ENCODE data around the gene SMURF2.
"Not testable (repeated sequence)": the region's sequence is repeated elsewhere in the genome, so short reads cannot be mapped to it uniquely, and the experiment has no call there.

Gene SMURF2

DNA sequence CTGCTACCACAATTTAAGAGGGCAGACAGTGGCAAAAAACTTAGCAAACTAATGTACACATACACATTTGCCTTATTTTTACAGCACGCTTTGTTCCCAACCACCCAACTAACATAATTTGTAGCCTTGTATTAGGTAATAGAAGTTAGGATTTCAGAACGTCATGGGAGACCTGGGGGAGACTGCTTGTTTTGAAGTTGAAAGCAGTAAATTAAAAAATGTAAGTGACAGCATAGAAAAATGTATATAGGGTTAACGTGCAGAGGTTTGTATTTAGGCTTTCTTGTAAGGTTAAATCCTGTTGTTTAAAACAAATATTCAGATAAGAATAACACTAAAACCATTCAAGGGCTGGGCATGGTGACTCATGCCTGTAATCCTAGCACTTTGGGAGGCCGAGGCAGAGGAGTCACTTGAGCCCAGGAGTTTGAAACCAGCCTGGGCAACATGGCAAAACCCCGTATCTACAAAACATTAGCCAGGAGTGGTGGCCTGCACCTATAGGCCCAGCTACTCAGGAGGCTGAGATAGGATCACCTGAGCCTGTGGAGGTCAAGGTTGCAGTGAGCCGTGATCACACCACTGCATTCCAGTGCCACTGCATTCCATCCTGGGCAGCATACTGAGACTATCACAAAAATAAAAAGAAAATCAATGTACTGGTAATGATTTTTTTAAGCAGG lies 2.3 kb upstream of the SMURF2 start:
- not testable (repeated sequence) for DNase-seq

DNA sequence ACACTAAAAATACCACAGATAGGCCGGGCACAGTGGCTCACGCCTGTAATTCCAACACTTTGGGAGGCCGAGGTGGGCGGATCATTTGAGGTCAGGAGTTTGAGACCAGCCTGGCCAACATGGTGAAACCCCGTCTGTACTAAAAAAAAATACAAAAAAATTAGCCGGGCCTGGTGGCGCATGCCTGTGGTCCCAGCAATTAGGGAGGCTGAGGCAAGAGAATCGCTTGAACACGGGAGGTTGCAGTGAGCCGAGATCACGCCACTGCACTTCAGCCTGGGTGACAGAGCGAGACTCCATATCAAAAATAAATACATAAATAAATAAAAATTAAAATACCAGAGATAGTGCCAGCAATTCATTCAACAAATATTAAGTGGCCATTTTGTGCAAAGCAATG lies 1.7 kb upstream of the SMURF2 start:
- DNase-seq, result not testable (repeated sequence)

DNA sequence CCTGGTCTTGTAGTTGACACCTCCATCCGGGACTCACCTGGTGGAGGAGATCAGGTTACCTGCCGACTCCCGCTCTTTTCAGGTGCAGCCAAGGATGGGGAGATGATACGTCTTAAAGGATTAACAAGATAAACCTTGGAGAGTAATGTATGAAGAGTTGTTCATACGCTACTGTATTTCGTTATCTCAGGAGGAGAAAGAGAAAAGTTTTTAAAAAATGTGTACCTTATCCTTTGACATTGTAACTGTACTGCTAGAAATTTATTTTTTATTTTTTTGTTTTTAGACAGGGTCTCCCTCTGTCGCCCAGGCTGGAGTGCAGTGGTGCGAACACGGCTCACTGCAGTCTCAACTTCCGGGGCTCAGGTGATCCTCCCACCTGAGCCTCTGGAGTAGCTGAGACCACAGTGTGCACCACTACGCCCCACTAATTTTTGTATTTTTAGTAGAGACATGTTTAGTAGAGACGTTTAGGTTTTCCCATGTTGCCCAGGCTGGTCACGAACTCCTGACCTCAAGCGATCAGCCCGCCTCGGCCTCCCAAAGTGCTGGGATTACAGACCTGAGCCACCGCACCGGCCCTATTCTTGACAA lies 764 bp upstream of the SMURF2 start:
- DNase-seq, result no peak

DNA sequence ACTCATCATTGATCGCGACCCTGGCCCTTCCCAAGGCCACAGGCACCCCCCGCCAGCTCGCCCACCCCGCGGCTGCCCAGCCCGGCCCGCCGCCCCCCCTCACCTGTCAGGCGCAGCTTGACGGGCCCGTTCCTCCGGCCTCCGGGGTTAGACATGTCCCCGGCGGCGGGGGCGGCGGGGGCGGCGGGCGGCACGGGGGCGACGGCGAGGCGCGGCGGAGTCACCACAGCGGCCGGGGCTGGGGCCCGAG lies 456 bp downstream of the SMURF2 start:
- no peak for DNase-seq

DNA sequence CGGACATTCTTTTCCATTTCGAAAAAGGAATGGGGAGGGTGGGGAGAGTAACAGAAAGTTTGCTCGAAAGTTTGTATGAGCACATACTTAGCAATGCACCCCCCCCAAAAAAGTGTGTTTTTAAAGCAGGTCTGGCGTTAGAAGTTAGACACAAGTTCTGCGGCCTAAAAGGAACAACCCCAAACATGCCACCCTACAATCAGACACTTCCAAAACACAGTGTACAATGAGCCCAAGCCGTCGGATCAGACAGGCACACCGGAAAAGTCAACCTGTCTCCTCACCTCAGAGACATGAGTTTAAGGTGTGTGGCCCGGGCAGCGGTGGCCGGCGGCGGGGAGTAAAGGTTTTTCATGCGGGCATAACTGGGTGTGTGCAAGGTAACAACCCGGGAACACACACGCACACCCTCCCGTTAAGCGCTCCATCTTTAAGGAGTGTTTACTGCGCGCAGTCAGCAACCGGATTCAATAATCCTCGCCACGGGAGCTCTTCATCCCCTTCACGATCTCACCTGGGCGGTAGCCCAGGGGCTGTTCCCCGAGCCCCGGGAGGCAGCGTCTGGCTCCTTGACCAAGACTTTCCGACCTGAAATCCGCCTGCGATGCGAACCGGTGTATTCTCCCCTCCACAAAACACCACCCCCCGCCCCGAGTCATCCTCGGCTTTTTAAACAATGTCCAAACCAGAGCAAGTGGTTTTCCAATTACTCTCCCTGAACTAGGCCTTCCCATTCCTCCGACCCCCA lies 955 bp downstream of the SMURF2 start:
- DNase-seq, result peak; percentile 54

DNA sequence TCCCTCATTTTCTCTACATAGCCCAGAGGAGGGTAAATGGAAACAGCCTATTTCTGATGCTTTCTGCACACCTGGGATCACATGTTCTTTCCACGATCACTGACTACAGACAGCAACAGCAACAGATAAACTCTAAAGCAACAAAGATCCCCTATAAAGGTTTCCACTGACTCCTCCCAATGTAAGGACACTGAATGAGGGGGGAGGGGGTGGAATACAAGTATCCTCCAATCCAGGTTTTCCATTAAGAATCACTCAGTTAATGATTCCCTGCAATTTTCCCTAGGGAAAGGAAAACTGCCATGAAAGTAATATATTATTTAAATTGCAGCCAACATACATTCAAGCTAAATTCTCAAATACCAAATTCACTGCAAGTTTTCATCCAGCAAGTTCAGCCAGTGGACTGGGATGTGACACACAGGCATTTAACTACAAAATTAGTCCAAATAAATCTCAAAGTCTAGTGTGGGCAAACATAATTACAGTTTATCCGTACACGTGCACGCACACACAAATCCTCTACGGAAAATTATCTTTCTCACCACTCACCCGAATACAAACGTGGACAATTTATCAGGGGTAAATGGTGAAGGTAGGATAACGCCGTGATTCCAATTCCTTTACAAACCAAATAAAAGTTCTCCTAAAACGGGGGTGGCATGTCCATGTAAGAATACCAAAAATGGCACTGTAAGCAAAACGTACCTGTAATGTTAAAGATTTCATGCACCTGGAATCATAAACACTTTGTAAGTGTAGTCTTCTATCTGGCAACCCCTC lies 1.7 kb downstream of the SMURF2 start:
- not testable (repeated sequence) for DNase-seq

DNA sequence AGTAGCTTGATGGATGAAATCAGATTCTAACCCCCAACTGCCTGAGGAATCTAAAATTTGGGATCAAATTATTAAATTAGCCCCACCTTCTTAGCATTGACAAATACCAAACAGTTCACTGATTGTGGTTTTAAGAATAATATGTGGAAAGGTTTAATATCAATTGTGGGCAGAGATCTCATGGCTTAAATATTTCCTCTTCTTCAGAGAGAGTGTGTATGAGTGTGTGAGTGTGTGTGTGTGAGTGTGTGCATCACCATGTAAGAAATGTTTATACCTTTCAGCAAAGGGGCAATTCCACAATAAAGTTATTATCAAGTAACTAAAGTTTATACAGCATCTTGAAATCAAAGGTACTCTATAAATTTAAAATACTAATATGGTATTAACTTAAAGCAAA lies 3.2 kb downstream of the SMURF2 start:
- no peak for DNase-seq

DNA sequence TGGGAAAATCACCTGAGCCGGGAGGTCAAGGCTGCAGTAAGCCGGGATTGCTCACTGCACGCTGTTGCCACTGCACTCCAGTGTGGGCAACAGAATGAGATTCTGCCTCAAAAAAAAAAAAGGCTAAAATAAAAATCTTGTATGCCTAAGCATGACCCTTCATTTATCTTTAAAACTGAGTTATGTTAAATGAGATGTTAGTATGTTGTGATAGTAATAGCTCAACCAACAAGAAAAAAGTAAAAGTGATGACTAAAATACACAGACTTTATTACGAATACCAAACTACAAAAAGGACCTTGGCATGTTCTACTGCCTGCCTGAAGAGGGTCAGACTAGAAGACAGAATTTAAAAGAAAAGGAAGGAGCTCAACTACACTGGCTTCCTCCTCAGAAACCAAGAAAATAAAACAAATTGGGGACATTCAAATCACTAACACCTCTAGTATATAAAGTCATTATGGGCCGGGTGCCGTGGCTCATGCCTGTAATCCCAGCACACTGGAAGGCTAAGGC lies 4.4 kb downstream of the SMURF2 start:
- DNase-seq, result no peak

DNA sequence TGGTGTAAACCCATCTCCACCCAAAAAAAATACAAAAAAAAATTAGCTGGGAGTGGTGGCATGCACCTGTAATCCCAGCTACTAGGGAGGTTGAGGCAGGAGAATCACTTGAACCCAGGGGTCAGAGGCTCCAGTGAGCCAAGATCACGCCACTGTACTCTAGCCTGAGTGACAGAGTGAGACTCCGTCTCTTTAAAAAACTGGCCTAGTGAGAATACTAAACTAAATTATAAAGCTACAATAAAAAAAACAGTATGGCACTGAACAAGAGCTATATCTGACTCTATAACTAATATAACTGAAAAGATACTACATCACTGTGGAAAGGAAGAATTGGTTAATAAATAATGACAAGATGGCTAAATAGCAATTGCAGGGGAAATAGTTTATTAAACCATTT lies 6.4 kb downstream of the SMURF2 start:
- DNase-seq, result no peak

DNA sequence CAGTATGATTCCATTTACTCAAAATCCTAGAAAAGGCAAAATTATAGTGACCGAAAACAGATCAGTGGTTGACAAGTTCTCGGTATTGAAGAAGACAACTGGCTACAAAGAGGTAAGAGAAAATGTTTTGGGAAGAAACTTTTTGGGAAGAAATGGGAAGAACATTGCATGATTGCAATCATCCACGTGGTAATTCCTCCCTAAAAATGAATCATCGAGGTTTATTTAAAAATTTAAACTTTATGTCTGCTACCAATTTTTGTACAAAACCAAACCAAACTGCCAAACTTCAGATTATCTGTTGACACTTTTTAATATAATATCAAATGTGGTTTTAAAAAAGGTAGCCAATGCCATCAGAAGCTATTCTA lies 8.1 kb downstream of the SMURF2 start:
- DNase-seq, result no peak

DNA sequence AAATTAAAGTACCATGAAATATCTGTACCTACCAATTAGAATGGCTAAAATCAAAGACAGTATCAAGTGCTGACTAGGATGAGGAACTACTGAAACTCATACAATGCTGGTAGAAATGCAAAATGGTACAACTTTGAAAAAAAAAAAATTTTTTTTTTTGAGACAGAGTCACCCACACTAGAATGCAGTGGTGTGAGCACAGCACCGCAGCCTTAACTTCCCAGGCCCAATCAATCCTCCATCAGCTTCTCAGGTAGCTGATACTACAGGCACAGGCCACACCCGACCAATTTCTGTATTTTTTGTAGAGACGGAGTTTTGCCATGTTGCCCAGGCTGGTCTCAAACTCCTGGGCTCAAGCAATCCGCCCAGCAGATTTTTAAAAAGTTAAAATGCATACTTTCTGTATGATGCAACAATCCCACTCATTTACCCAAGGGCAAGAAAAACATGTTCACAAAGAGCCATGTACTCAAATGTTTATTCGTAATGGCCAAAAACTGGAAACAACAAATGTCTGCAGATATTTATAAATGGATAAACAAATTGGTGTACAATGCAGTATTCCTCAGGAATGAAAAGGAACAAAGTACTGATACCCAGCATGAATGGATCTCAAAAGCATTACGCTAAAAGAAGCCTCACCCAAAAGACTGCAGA lies 8.7 kb downstream of the SMURF2 start:
- no peak for DNase-seq

DNA sequence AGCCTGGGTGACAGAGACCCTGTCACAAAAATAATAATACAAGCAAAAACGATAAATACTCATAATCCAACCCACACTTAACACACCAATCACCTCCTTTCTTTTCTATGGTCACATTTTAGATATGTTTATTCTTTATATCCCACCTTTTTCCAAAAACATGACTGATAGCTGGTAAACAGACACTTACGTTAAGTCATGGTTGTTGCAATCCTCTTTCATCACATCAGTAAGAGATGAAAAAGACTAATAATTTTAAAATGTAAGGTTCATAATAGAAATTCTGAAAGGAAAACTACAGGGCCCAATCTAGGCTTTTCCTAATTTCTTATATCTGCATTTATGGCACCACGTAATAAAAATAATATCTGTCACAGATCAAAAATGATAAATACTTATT lies 10.2 kb downstream of the SMURF2 start:
- no peak for DNase-seq

DNA sequence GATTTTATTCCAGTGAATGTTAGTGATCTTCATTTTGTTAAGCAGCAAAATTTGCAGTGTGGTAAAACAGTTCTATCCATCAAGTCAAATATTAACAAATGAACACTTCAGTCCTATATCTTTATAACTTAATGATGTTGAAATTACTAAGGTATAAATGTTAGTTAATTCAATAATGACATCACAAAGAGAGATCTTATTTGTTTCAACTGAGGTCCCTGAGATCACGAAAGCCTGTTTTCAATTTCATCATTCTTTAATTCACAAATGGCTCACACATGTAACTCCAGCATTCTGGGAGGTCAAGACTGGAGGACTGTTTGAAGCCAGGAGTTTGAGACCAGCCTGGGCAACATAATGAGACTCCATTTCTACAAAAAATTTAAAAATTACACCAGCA lies 13.9 kb downstream of the SMURF2 start:
- no peak for DNase-seq

DNA sequence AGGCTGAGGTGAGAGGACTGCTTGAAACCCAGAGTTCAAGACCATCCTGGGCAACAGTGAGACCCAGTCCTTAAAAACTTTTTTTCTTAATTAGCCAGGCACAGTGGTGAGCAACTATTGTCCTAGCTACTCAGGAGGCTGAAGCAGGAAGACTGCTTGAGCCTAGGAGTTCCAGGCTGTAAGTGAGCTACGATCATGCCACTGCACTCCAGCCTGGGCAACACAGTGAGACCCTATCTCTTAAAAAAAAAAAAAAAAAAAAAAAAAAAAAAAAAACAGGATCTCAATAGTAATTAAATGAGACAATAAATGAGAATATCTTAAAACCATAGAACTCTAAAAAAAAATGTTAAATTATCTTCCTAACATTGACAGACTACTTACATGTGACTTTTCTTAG lies 14.3 kb downstream of the SMURF2 start:
- no peak for DNase-seq

DNA sequence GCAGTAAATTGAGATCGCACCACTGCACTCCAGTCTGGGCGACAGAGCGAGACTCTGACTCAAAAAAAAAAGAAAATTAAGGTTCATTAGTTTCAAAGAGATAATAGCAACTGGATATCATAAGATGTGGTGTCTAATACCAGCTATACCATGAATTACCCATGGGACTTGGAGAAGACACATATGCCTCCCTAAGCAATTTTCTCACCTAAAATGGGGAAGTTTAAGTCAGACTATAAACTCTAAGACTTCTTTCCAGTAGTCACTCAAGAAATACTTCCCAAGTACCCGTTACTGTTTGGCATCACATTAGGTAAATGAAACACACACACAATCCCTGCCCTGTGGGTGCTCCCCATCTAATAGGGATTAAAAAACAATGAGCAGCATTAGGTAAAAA lies 22.6 kb downstream of the SMURF2 start:
- DNase-seq, result no peak

DNA sequence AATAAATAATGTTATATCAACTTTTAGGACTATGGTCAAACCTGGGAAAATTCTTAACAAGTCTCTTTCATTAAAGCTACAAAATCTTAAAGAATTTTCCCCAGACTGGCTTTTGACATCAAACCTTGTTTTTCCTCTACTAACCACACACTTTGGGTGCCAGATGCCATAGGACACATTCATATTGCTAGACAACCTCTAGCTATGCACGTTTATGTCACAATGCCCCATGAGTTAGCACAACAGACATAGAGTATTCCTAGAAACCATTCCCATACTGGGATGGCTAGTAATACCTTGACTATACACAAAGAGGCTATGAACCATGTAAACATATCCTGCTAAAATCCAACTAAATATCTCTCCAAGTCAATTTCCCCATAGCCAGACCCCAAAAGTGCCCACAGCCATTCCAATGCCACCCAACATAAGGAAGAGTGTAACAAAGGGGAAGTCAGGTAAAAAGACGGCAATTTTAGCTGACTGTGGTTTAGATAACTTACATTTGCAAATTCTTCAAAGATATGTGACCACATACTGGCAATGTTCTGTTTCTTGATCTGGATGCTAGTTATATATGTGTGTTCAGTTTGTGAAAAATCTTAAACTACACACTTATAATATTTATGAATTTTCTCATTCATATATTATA lies 23.4 kb downstream of the SMURF2 start:
- DNase-seq, result no peak

DNA sequence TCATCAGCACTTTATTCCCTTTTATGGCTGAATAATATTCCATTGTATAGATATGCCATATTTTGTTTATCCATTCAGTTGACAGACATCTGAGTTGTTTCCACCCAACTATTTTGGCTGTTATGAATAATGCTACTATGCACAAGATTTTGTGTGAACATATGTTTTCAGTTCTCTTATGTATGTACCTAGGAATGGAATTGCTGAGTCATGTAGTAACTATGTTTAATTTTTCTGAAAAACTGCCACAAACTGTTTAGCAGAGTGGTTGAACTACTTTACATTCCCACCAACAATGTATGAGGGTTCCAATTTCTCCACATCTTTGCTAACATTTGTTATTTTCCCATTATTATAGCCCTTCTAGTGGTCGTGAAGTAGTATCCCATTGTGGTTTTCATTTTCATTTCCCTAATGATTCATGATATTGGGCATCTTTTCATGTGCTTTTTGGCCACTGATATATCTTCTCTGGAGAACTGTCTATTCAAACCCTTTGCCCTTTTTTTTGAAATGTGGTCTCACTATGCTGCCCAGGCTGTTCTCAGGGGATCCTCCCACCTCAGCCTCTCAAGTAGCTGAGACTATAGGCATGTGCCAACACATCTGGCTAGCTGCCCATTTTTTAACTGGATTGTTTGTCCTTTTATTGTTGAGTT lies 26.3 kb downstream of the SMURF2 start:
- DNase-seq, result no peak

DNA sequence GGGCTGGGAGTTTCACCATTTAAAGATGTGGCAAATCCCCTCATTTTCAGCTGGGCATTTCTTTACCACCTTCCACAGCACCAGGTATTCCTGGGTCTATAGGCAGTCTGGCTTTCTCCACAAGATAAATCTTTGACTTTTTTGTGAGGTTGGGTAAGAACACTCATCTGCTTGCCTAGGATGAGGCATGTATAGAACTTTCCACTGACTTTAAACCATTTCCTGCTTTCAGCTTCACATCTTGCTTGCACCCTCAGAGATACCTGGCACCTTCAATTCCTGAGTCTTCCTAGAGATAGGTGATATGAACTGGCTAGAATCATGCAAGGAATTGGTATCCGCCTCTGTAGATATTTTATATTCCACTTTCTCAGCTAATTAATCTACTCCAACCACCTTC lies 27.9 kb downstream of the SMURF2 start:
- no peak for DNase-seq

DNA sequence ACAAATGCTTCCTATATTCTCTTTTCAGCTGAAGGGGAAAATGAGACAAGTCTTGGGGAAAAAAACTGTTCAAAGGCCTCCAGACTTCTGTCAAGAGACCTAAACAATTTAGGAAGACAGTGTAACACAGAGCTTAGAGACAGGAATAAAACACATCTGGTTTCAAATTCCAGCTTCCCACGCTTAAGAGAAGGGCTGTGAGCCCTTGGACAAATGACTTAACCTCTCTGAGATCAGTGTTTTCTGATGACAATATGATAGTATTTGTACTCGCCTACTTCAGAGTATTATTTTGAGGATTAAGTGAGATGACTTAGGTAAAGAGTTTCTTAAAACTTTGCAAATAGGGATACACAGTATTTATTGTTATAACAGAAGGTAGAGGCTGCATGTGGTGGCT lies 29.5 kb downstream of the SMURF2 start:
- no peak for DNase-seq

DNA sequence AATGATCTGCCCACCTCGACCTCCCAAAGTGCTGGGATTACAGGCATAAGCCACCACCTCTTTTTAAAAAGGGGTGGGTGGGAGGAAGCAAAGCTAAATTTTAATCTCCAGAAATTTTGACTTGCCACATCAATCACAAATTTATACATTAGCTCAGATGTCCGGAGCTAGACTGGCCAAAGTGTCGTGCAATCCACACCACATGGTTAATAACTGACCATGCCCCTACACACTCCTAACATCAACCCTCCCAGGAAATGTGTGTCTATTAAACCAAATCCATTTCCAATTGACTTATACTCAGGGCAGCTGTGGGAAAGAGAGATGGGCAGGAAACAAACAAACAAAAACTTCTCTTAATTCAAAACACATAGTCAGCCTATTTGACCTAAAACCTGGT lies 29.9 kb downstream of the SMURF2 start:
- no peak for DNase-seq

DNA sequence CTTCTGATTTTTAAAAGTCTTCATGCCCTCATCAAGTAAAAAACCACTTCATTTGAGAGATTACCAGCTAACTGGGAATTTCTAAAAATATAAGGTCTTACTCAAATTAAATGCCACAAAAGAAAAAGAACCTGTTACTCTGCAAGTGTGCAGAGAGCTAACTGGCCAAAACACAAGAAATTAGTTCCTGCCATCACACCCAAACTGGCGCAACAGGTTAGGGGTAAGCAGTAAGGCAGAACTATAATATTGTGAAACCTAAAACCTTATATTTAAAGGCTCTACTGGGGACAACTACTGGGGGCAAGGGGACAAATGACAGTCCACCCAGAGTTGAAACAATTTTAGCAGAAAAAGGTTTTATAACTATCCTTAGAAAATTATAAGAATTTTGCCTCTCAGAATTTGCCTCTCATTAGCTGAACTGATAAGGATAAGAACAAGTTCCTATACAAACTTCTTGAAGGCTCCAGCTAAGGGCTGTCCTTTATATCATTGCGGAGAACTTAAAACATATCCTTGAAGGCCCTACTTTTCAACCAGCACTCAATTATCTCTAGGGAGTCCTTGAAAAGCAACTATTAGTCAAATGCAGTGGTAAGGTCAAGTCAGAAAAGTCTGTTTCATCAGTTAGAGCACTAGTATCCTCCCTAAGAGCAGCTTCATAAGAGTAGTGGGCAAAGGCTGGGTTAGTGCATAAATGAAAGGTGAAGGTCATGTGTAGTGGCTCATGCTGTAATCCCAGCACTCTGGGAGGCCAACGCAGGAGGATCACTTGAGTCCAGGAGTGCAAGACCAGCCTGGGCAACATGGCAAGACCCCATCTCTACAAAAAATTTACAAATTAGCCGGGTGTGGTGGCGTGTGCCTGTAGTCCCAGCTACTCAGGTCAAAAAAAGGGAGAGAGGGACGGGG lies 31.5 kb downstream of the SMURF2 start:
- DNase-seq, result no peak
